HS-27A (cell line): Measurements from ENCODE around the gene KRTAP10-2.

Experiments used
- DNase-seq: peaks from one replicate; pipeline ENCODE4 v3.0.0-alpha.2; 2012; ENCODE audit warnings: low read depth, missing footprints

The KRTAP10-2 gene

DNA sequence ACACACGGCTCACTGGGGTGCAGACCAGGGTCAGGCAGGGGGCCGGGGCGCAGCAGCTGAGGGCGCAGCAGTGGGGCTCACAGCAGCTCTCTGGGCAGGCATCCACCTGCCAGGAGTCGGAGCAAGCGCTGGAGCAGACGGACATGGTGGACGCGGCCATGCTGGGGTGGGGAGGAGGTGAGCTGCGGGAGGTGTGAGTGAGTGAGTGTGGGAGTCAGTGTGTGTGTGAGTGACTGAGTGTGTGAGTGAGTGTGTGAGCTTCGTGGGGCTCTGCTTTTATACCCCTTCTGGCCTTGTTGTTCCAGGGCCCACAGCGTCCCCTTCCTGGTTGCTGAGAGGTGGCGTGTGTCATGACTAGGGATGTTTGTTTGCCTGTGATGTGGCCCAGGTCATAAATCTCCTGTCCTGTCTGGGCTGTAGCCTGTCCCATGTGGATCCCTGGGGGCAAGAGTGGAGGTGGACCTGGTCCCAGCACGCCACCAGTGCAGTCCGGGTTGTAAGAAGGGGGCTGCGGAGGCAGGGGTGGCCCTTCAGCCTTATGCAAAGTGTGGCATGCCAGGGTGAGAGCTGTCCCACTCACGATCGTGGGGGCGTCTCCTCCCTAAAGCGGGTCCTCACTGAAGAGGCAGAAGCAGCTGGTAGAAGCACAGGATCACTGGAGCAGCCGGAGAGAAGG is 11.2 kb downstream of the KRTAP10-2 start, which contains the start of gene KRTAP10-1:
Gene KRTAP10-1, minus strand, starts transcription at position 205 of the 676 bp plus-strand sequence. Its CDS starts 45 bp downstream, at position 160.
- DNase-seq: no peak

GRCh38 chr21:44539046-44539445 is 12.3 kb downstream of the KRTAP10-2 start:
- no peak for DNase-seq

DNA sequence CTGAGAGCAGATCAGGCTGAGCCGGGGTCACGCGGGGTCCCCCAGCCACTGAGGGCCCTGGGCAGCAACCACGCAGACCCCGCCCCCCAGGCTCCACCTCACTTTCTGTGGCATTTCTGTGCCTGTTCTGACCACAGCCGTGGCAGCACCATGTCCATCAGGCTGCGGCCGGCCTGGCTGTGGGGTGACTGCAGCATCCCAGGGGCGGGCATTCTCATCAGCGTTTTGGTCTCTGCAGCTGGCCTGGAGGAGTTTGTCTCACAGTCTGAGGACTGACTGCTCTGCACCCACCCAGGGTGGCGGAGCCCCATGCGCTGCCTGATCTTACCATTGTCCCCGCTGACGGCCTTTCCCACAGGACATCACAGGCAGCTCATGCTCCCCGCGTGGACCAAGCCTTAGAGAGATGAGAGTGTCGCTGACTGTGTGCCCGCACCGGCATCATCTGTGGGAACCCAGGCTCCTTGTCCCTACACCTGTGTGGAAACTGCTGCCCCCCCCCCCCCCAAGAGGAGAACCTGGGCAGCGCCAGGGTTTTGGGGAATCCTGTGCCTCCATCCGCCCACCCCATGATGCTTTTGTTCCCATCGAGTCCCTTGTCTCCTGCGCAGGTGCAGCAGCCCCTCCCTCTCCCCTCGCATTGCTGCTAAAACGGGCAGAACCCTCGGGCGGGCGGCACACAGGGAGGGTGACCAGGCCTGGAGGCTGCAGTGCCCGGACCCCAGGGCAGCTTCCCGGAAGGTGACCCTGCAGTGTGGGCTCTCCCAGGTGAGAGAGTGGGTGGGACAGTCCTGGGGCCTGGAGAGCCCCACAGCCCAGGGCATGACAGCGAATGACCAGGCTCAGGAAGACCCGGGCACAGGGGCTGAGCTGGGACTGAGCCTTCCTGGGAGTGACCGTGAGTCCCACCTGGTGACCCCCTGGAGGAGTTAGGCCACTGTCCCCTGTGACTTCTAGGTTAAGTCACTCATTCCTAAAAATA is 13.1 kb downstream of the KRTAP10-2 start:
- no peak for DNase-seq

DNA sequence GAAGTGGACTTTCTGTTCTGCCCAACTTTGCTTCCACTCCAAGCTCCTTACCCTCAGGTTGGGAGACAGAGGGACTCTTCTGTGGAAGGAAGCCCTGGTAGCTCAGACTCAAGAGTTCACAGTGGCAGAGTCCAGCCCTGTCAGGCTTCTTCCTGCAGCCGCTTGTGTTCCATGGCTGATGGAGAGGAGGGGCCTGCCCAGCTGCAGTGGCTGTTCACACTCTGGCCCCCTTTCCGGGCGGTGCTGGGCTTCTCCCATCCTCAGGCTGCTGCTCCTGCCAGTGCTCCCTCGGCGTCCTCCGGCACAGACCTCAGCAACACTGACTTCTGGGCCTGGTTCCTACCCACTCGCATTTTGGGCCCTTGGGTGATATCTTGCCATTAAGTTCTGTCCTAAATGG is 15.3 kb downstream of the KRTAP10-2 start:
- no peak for DNase-seq

DNA sequence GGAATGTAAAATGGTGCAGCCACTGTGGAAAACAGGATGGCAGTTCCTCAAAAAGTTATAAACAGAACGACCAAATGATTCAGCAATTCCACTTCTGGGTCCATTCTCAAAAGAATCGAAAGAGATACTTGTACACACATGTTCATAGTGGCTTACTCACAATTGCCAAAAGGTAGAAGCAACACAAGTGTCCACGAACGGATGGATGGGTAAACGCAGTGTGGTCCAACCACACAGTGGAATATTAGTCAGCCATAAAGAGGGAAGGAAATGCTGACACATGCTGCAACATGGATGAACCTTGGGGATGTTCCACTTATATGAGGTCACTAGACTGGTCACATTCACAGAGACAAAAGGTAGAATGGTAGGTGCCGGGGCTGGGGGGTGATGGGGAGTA is 16.6 kb downstream of the KRTAP10-2 start:
- DNase-seq: no peak

- no peak for DNase-seq
These were observed 17.2 kb downstream of the KRTAP10-2 start for GRCh38 chr21:44533891-44534627.

GRCh38 chr21:44533121-44533890 is 18.0 kb downstream of the KRTAP10-2 start:
- no peak for DNase-seq

- no peak for DNase-seq
These were observed 18.6 kb downstream of the KRTAP10-2 start for GRCh38 chr21:44532712-44533111.

DNA sequence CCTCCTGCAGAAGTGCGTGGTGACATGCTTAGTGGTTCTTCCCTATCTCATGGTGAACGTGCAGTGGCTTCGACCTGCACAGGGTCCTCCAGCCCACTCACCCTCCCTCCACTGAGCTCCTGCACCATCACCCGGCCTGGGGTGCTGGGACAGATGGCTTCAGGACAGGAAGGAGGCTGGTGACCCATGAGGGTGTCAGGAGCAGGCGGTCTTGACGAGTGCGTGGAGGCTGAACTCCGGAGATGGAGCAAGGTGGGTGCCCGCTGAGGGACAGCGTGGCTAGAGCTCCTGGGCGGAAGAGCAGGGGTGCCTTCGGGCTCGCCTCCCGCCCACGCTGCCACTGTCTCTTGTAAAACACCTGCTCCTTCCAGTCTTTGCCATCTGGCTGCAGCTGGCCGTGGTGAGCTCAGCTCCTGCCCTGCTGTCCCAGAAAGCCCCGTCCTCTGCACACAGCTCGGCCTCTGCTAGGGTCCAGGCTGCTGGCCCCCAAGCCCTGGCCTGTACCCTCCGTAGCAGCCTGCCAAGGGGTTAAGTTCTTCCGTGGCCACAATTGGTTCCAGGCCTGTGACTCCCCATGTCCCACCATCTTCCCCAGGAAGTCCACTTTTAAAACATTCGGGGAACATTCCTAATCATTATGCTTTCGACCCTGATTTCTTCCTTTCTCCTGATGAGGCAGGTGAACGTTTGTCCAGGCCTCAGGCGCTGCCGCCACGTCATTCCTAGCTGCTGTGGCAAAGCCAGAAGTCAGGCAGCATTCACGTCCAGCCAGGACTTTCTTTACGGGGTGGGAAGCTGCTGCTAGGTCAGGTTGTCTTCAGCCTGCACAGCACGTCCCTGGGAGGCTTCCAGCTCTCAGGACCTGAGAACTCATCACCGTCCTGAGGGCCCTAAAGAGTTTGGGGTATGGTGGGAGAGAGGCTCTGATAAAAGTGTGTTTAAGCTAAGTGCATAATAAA is 19.4 kb downstream of the KRTAP10-2 start:
- DNase-seq: no peak

DNA sequence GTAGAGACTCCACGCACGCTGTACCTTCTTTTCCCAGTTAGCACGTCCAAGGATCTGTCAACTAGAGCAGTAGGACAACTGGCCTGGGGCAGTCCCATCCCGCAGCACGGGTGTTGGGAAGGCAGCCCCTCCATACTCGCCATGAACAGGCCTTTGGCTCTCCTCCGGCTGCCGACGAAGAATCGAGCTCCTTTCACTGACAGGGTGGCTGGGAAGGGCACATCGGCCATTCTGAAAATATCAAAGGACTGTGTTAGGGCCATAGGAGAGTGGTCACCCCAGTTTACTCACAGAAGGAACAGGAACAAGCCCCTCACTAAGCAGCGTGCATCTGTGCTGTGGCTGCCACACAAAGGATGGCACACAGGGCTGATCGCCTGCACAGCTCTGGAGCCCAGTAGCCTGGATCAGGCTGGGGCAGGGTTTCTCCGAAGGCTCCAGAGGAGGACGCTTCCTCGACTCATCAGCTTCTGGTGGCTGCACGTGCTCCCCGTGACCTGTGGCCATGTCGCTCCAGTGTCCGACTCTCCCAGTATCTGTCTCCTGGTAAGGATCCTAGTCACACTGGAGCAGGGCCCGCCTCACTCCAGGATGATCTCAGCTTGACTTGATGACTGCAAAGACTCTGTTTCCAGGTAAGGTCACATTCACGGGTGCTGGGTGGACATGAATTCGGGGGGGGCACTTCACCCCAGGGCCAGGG is 20.3 kb downstream of the KRTAP10-2 start:
- no peak for DNase-seq

GRCh38 chr21:44530221-44530902 is 20.9 kb downstream of the KRTAP10-2 start:
- no peak for DNase-seq

- DNase-seq: no peak
These were observed 21.7 kb downstream of the KRTAP10-2 start for GRCh38 chr21:44529503-44530125.

GRCh38 chr21:44529011-44529421 is 22.3 kb downstream of the KRTAP10-2 start:
- DNase-seq: no peak

GRCh38 chr21:44528634-44528995 is 22.7 kb downstream of the KRTAP10-2 start:
- no peak for DNase-seq

DNA sequence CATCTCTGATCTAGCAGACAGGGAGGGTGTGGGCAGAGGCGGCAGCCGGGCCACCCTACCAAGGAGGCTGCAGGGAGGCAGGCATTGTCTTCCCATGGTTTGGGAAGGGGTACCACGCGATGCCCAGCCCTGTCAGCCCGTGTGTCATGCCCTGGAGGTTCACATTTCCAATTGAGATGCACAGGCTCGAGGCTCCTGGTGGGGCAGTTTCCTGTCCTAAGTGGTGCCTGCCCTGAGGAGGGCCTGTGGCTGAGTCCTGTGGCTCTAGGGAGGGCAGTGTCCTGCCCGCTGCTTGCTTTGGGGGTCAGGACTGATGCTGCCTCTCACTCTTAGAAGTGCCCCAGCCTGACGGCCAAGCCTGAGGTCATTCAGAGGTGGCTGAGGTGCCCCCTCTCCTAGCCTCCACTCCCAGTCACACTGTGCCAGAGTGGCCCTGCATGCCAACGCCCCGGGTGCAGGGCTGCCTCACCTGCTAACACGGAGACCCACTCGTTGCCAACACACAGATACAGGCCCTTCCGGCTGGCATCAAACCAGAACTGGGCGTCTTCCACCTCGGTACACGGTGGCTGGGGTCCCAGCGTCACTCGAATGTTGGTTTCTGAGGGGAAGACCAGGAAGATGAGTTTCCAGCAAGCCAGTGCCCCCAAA is 23.2 kb downstream of the KRTAP10-2 start:
- DNase-seq: no peak

DNA sequence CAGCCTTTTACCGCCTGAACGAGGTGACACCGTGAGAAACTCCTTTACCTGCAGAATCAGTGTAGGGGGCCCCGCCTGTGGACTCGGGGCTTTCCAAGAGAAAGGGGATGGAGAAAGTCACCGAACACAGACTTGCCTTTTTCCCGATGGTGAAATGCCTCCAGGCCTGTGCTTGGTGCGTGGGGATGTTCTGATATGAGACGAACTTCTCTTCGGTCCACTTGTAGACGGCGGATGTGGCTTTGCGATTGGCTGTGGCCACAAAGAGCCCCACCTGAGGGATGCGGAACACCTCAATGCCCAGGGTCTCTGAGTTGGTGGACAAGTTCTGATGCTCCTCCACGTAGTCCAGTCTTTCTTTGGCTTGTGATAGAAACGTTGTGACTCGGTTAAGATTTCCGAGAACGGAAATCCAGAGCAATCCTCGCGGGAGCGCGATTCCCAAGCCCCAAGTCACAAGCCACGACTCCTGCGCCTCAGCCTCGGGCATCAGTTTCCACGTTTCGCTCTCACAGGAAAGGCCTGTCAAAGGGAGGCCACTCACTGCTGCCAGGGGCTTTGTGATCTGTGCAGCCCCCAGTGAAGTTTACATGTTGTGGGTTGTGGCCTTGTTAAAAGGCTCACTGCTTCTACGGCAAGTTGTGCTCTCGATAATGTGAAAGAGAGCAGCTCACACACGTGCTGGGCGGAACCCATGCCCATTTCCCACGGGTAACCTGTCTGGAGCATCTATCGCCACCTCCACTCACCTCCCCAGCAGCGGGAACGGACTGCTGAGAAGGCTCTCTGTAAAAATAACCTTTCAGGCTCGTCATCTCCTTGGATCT is 23.9 kb downstream of the KRTAP10-2 start:
- no peak for DNase-seq
